ENCODE data around the gene SEPHS2. TPM values are rescaled to one million over a fixed set of nuclear protein-coding genes. Genes with fewer than 3 reads are reported as not detected.
A peak's percentile ranks its signal among the peaks of the same experiment; 100 is the strongest.

SEPHS2 gene
- total RNA-seq, 1 donor from 2014 or later, result 58.6 TPM

GRCh38 chr16:30490210-30490609, 44.5 kb upstream of the SEPHS2 start:
- Mint-ChIP-seq H3K9me3 (no peaks in the 10 kb centered on the region), H3K27me3 (peaks cover 3% of the 10 kb centered on the region), H3K27ac (no peak overlapping the region), H3K4me1 (ENCODE audit: unreplicated experiment) (peaks cover 6% of the 10 kb centered on the region), H3K36me3 (no peaks in the 10 kb centered on the region), H3K4me3 (no peak overlapping the region)
- TF ChIP-seq CTCF (conservative IDR thresholded peaks at IDR 0.05), result no peak
- DNase-seq (ENCODE audit: extremely low spot score, unreplicated experiment), result no peak

- Mint-ChIP-seq H3K27ac (no peak overlapping the region), H3K4me3 (no peak overlapping the region), H3K36me3 (no peaks in the 10 kb centered on the region), H3K9me3 (no peaks in the 10 kb centered on the region), H3K27me3 (peaks cover 3% of the 10 kb centered on the region), H3K4me1 (ENCODE audit: unreplicated experiment) (no peaks in the 10 kb centered on the region)
- no peak for TF ChIP-seq CTCF (conservative IDR thresholded peaks at IDR 0.05)
- DNase-seq (ENCODE audit: extremely low spot score, unreplicated experiment), result no peak
Observed at GRCh38 chr16:30488764-30489605, 43.3 kb upstream of the SEPHS2 start.

- Mint-ChIP-seq H3K27me3 (peaks cover 7% of the 10 kb centered on the region), H3K4me3 (no peak overlapping the region), H3K4me1 (ENCODE audit: unreplicated experiment) (no peaks in the 10 kb centered on the region), H3K36me3 (no peaks in the 10 kb centered on the region), H3K27ac (no peak overlapping the region), H3K9me3 (no peaks in the 10 kb centered on the region)
- DNase-seq (ENCODE audit: extremely low spot score, unreplicated experiment), result no peak
- no peak for TF ChIP-seq CTCF (conservative IDR thresholded peaks at IDR 0.05)
Observed at GRCh38 chr16:30485818-30486436, 40.3 kb upstream of the SEPHS2 start.

- peaks cover 4% of the 10 kb centered on the region for H3K27me3 Mint-ChIP-seq
- DNase-seq (ENCODE audit: extremely low spot score, unreplicated experiment), result no peak
- no peaks in the 10 kb centered on the region for H3K4me1 Mint-ChIP-seq (ENCODE audit: unreplicated experiment)
- H3K4me3 Mint-ChIP-seq, result no peak overlapping the region
- no peak for TF ChIP-seq CTCF (conservative IDR thresholded peaks at IDR 0.05)
- H3K36me3 Mint-ChIP-seq, result no peaks in the 10 kb centered on the region
- no peaks in the 10 kb centered on the region for H3K9me3 Mint-ChIP-seq
- H3K27ac Mint-ChIP-seq, result no peak overlapping the region
Observed at GRCh38 chr16:30484887-30485286, 39.2 kb upstream of the SEPHS2 start.

- Mint-ChIP-seq H3K36me3 (no peaks in the 10 kb centered on the region), H3K27ac (no peak overlapping the region), H3K9me3 (no peaks in the 10 kb centered on the region), H3K4me1 (ENCODE audit: unreplicated experiment) (no peaks in the 10 kb centered on the region), H3K27me3 (peaks cover 7% of the 10 kb centered on the region), H3K4me3 (no peak overlapping the region)
- no peak for DNase-seq (ENCODE audit: extremely low spot score, unreplicated experiment)
- TF ChIP-seq CTCF (conservative IDR thresholded peaks at IDR 0.05), result peak; percentile 31
Observed at GRCh38 chr16:30482366-30482765, 36.7 kb upstream of the SEPHS2 start.
